Cardiac fibroblast (primary cell): ENCODE measurements around the gene KIFC1.

ENCODE experiments used
- DNase-seq, 2 donors: peaks; one replicate each; pipeline versions ENCODE4 v3.0.0 to v3.0.0-alpha.2; 2010; ENCODE audit warnings: low read depth in 2 of 2
- H3K4me3 ChIP-seq, 2 donors: replicated peaks in 1 of 2; 1 replicate in 1 of 2; 2 replicates in 1 of 2; pipeline ENCODE4 v1.5.1; 2011; ENCODE audit warnings: low read depth in 2 of 2, low read length in 2 of 2, mild to moderate bottlenecking in 2 of 2, moderate library complexity in 1 of 2
- TF ChIP-seq, protein P1 (sequence below): IDR thresholded peaks from one replicate; pipeline ENCODE4 v1.5.1; 2011; ENCODE audit warnings: low read depth, mild to moderate bottlenecking, low read length, inconsistent platforms

The KIFC1 gene

GRCh38 chr6:33443619-33444504 is 52.2 kb downstream of the KIFC1 start:
- TF ChIP-seq, protein P1, sequence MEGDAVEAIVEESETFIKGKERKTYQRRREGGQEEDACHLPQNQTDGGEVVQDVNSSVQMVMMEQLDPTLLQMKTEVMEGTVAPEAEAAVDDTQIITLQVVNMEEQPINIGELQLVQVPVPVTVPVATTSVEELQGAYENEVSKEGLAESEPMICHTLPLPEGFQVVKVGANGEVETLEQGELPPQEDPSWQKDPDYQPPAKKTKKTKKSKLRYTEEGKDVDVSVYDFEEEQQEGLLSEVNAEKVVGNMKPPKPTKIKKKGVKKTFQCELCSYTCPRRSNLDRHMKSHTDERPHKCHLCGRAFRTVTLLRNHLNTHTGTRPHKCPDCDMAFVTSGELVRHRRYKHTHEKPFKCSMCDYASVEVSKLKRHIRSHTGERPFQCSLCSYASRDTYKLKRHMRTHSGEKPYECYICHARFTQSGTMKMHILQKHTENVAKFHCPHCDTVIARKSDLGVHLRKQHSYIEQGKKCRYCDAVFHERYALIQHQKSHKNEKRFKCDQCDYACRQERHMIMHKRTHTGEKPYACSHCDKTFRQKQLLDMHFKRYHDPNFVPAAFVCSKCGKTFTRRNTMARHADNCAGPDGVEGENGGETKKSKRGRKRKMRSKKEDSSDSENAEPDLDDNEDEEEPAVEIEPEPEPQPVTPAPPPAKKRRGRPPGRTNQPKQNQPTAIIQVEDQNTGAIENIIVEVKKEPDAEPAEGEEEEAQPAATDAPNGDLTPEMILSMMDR, result no peak
- no peak overlapping the region for H3K4me3 ChIP-seq
- no peak for DNase-seq

DNA sequence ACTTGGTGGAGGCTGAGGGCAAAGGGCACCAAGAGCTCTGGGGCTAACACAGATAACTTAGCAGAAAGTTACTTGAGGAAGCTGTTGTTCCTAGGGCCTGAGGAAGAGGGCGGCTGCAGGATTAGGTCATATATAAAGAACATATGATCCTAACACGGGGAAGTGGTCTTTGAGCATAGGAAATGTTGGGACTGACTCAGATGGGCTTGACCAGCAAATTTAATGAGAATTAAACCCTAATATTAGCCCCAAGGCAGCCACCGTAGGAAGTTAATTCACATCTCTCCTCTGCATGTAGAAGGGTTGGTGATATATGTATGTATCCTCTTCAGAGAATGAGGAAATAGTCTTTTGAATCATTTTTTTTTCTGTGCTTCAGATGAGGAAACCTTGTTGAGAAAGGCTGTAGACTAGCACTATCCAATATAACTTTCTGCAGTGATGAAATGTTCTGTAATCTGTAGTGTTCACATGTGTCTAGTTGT is 53.5 kb downstream of the KIFC1 start:
- H3K4me3 ChIP-seq, result no peak overlapping the region
- no peak for DNase-seq
- TF ChIP-seq, protein P1, result no peak

- H3K4me3 ChIP-seq, result no peak overlapping the region
- TF ChIP-seq, protein P1, result no peak
- DNase-seq, result no peak
Observed at GRCh38 chr6:33446356-33446755, 54.7 kb downstream of the KIFC1 start.

GRCh38 chr6:33450434-33450833 is 58.8 kb downstream of the KIFC1 start:
- peak in 1 of 2 donors; percentile 20 for DNase-seq
- no peak overlapping the region for H3K4me3 ChIP-seq
- TF ChIP-seq, protein P1, result no peak

DNA sequence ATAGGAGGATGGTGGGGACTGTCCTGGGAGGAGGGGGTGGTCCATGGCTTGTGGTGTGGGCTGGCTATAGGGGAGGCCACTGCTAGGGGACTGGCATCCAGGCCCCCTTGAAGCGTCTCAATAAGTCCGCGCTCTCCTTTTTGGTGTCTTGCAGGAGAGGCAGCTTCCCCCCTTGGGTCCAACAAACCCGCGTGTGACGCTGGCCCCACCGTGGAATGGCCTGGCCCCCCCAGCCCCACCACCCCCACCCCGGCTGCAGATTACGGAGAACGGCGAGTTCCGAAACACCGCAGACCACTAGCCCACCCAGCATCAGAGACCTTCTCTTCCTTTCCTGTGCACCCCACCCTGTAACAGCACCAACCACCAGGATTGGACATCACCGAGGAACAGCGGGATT is 60.0 kb downstream of the KIFC1 start:
- no peak for DNase-seq
- no peak overlapping the region for H3K4me3 ChIP-seq
- TF ChIP-seq, protein P1, result no peak

- H3K4me3 ChIP-seq, result no peak overlapping the region
- TF ChIP-seq, protein P1, result no peak
- DNase-seq, result no peak
Observed at GRCh38 chr6:33452496-33452895, 60.9 kb downstream of the KIFC1 start.
